Lower leg skin (tissue), 4 donors: ENCODE measurements around the gene NME8. TPM values are rescaled to one million over a fixed set of nuclear protein-coding genes. Genes with fewer than 3 reads are reported as not detected.

Experiments used
- DNase-seq, 2 donors: peaks; one replicate each; pipeline ENCODE4 v3.0.0-alpha.2; 2019; ENCODE audit warnings: low spot score in 2 of 2
- H3K4me3 ChIP-seq: fragments of 200-600 bp; sonication (generic); 2 replicates; pipeline ENCODE4 v1.5.1; 2017; ENCODE audit warnings: mild to moderate bottlenecking, low read depth; ENCODE audit not compliant: poor library complexity, severe bottlenecking
- POLR2A ChIP-seq, 2 donors: fragments of 450-650 bp; IDR thresholded peaks; one replicate each; pipeline ENCODE4 v1.6.1; 2016 to 2017; ENCODE audit warnings: antibody characterized with exemption in 2 of 2, mild to moderate bottlenecking in 1 of 2, moderate library complexity in 1 of 2
- WGBS, 2 donors: methylation state at CpG; one replicate each; pipeline ENCODE4 v1.1.5; 2018; 5-methylcytosine and 5-hydroxymethylcytosine counted together
- intact Hi-C: fragments of 100-400 bp; cut with DNase I; formaldehyde crosslinking; loops from one replicate; pipeline ENCODE4 v1.15.0; 2023; ENCODE audit warnings: low total_unique reads
- total RNA-seq, 4 donors: library from RNA; depleted of rRNA; stranded (reverse); fragments of >200 nt; gene quantifications; one replicate each; pipeline ENCODE4 v1.1.0, GENCODE V29; 2016
- TF ChIP-seq, protein P1 (sequence below), 3 donors: fragments of 450-650 bp; IDR thresholded peaks; one replicate each; pipeline ENCODE4 v1.5.1; 2016; ENCODE audit warnings: antibody characterized with exemption in 3 of 3, mild to moderate bottlenecking in 3 of 3, moderate library complexity in 2 of 3

The NME8 gene
- total RNA-seq, 4 donors from 2014 or later, result 2.1 TPM; not detected in 3

DNA sequence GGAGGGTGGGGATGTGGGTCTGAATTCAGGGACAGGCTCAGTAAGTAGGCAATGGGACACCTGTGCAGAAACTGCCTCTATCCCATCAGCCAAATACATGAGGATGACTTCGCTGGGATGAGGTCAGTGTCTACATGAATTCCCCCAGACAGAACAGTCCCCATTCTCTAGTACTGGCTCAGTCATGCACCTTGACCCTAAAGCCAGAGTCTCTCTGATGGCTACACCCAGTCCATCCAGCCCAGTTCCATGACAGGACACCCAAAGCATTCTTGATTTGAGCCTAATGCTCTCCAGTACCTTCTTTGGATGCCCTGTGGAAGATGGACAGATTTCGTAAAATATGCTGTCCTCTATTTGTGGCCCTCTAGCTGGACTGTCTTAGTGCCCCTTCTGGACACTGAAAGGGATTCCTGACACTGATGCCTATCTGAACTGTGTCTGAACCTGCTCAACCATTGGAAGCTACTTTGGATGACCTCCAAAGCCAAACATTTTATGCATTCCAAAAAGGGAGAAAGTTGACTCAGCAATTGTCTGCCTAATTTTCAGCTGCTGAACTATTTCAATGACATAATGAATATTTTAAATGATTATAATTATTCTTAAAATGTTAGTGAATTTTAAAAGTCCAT is 53.6 kb downstream of the NME8 start:
- no peak for DNase-seq
- WGBS, 2 donors, result 71 to 98% methylated on average over 2 of the region's 2 CpGs
- intact Hi-C loops, result no loop called here
- H3K4me3 ChIP-seq, result no peak overlapping the region
- TF ChIP-seq, protein P1, sequence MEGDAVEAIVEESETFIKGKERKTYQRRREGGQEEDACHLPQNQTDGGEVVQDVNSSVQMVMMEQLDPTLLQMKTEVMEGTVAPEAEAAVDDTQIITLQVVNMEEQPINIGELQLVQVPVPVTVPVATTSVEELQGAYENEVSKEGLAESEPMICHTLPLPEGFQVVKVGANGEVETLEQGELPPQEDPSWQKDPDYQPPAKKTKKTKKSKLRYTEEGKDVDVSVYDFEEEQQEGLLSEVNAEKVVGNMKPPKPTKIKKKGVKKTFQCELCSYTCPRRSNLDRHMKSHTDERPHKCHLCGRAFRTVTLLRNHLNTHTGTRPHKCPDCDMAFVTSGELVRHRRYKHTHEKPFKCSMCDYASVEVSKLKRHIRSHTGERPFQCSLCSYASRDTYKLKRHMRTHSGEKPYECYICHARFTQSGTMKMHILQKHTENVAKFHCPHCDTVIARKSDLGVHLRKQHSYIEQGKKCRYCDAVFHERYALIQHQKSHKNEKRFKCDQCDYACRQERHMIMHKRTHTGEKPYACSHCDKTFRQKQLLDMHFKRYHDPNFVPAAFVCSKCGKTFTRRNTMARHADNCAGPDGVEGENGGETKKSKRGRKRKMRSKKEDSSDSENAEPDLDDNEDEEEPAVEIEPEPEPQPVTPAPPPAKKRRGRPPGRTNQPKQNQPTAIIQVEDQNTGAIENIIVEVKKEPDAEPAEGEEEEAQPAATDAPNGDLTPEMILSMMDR (IDR thresholded peaks at IDR 0.05), result no peak
- TF ChIP-seq POLR2A (IDR thresholded peaks at IDR 0.05), result no peak

DNA sequence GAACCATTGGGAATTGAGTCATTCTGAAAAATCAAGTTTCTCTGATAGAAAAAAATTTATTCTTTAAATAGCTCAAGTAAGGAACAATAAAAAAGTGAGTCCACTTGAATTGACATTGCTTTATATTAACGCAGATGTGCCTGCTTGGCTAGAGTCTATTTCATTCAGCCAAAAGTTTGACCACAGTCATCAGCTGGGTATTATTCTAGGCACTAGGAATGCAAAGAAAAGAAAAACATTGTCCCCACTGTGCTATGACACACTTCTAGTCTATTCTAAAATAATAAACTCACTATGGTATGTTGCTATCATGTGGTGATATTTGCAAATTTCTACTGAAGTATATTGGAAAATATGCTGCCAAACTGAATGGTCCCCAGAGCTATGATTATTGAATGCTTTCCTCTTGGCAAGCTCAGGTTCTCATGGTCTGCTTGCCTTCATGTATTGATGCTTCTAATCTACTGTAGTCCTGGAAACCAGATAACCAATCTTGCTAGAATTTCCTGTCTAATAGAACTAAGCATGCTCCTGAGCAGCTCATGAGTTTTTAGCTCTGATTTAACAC is 59.9 kb downstream of the NME8 start:
- DNase-seq, result no peak
- TF ChIP-seq, protein P1 (IDR thresholded peaks at IDR 0.05), result no peak
- no peak for TF ChIP-seq POLR2A (IDR thresholded peaks at IDR 0.05)
- WGBS, 2 donors, result 79 to 87% methylated on average over 1 of the region's 1 CpG
- intact Hi-C loops, result no loop called here
- no peak overlapping the region for H3K4me3 ChIP-seq

DNA sequence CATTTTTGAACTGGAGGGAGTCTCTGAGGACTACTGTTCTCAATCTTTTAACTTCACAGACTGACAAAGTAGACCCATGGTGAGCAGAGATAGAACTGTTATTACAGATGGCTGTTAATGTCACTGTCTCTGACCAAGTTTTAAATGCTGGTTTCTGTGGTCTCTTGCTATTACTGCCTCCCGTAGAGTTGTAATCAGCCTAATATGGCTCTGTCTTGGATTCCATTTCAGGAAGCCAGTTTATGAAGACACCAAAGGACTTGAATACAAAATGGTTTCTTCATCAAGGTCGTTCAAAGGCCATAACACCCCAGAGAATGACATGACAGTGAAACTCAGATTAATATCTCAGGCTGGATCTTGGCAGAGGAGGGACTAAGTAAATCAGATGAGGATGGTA is 64.4 kb downstream of the NME8 start:
- intact Hi-C loops, result no loop called here
- no peak overlapping the region for H3K4me3 ChIP-seq
- DNase-seq, result no peak
- TF ChIP-seq, protein P1 (IDR thresholded peaks at IDR 0.05), result no peak
- no peak for TF ChIP-seq POLR2A (IDR thresholded peaks at IDR 0.05)
- 45 to 48% methylated on average over 2 of the region's 2 CpGs for WGBS, 2 donors

DNA sequence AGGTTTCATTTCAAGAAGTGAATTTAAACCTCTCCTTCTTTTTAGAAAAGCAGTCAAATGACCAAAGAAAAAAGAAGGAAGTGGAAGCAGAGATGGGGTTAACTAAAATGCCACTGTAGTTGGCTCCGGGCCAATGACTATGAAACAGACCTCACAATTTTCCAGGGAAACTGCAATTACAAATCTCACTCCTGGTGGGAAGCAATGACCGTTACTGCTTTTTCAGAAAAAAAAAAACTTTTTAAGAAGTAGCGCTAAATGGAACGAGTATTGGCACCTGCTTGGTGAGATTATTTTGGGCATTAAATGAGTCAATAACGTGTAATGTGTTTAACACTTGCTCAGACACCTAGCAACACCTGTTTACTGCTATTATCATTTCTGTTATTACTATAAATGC is 67.0 kb downstream of the NME8 start:
- WGBS, 2 donors, result 13 to 23% methylated on average over 5 of the region's 5 CpGs
- TF ChIP-seq, protein P1 (IDR thresholded peaks at IDR 0.05), result no peak
- no peak for TF ChIP-seq POLR2A (IDR thresholded peaks at IDR 0.05)
- no peak overlapping the region for H3K4me3 ChIP-seq
- DNase-seq, result no peak
- intact Hi-C loops, result no loop called here

DNA sequence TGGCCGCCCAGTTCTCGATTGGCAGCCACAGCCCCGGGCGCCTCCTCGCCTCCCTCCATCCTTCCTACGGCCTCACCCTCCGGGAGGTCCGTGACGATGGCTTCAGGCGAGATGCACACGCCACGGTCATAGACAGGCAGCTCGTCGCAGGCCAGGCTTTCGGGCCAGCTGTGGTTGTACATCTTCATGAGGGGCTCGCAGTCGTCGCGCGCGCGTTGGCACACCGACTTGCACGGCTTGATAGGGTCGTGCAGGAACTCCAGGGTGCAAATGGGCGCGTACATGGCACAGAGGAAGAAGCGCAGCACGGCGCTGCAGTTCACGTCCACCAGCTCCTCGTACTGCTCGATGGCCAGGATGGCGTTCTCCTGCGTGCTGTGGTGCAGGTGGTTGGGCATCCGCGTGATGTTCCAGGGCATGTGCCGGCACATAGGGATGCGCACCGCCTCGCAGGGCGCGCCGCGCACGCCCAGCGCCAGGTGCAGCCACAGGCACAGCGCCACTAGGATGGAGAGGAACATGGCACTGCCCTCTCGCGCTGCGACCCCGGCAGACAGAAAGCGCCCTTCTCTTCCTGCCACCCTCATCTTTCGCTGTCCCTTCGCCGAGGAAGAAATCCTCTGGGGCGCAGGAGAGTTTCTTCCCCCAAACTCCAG is 67.7 kb downstream of the NME8 start:
- H3K4me3 ChIP-seq, result no peak overlapping the region
- TF ChIP-seq, protein P1 (IDR thresholded peaks at IDR 0.05), result no peak
- no peak for TF ChIP-seq POLR2A (IDR thresholded peaks at IDR 0.05)
- no peak for DNase-seq
- 2 to 6% methylated on average over 18 to 25 of the region's 57 CpGs for WGBS, 2 donors
- intact Hi-C loops, result no loop called here
